HEK293 (cell line): ENCODE results near the gene LAMTOR3.

ENCODE experiments used
- CTCF ChIA-PET: fragments of 350-600 bp; formaldehyde crosslinking; extraction: SDS; loops from one replicate; lab custom pipeline; 2021; ENCODE audit warnings: antibody characterized with exemption; lab: Yijun Ruan, JAX
- POLR2A ChIA-PET: fragments of 300-600 bp; formaldehyde crosslinking; extraction: SDS; loops from one replicate; lab custom pipeline; 2020; ENCODE audit warnings: antibody characterized with exemption, inconsistent platforms; lab: Yijun Ruan, JAX
- H3K27ac ChIP-seq: fragments of 200-500 bp; sonication (Bioruptor generic); 2 replicates; pipeline ENCODE4 v1.5.1; 2014; ENCODE audit warnings: low read depth, low read length, control low read depth, inconsistent platforms; ENCODE audit errors: extremely low read depth
- H3K36me3 ChIP-seq, 2 experiments: fragments of 200-500 bp in 1 of 2; sonication (Bioruptor generic) in 1 of 2; 1 replicate in 1 of 2; 2 replicates in 1 of 2; pipeline ENCODE4 v1.5.1; 2014 to 2017; ENCODE audit warnings: inconsistent platforms in 2 of 2, low read length in 2 of 2; ENCODE audit not compliant: control insufficient read depth in 2 of 2, insufficient read depth in 1 of 2
- H3K4me1 ChIP-seq: fragments of 200-500 bp; sonication (Bioruptor generic); 2 replicates; pipeline ENCODE4 v1.5.1; 2014; ENCODE audit warnings: mild to moderate bottlenecking, low read length, inconsistent platforms; ENCODE audit not compliant: control insufficient read depth, insufficient read depth
- H3K4me3 ChIP-seq: 2 replicates; pipeline ENCODE4 v1.5.1; 2011; ENCODE audit warnings: low read depth, mild to moderate bottlenecking, control low read depth, low read length, moderate library complexity
- H3K9me3 ChIP-seq: fragments of 200-500 bp; sonication (Bioruptor generic); 2 replicates; pipeline ENCODE4 v1.5.1; 2014; ENCODE audit warnings: low read depth, low read length, inconsistent platforms; ENCODE audit not compliant: control insufficient read depth, insufficient read depth
- GLIS1 ChIP-seq: fragments of 450-650 bp; formaldehyde crosslinking; IDR thresholded peaks from 2 replicates; pipeline ENCODE4 v1.5.1; 2016; ENCODE audit warnings: missing biosample characterization, missing genetic modification characterization
- KLF1 ChIP-seq: fragments of 450-650 bp; formaldehyde crosslinking; IDR thresholded peaks from 2 replicates; pipeline ENCODE4 v1.5.1; 2016; ENCODE audit warnings: missing biosample characterization, missing genetic modification characterization
- SCRT2 ChIP-seq: fragments of 450-650 bp; formaldehyde crosslinking; IDR thresholded peaks from 2 replicates; pipeline ENCODE4 v1.5.1; 2016; ENCODE audit warnings: missing biosample characterization, missing genetic modification characterization
- TRIM28 ChIP-seq: IDR thresholded peaks from 2 replicates; pipeline ENCODE4 v1.6.1; 2011; ENCODE audit warnings: low read length, control low read depth, borderline replicate concordance
- ZBTB17 ChIP-seq: fragments of 450-650 bp; formaldehyde crosslinking; IDR thresholded peaks from 2 replicates; pipeline ENCODE4 v1.5.1; 2016; ENCODE audit warnings: missing biosample characterization, missing genetic modification characterization
- ZFP37 ChIP-seq: fragments of 450-650 bp; formaldehyde crosslinking; IDR thresholded peaks from 2 replicates; pipeline ENCODE4 v1.5.1; 2016; ENCODE audit warnings: missing biosample characterization, missing genetic modification characterization
- ZFP41 ChIP-seq: fragments of 450-650 bp; formaldehyde crosslinking; IDR thresholded peaks from 2 replicates; pipeline ENCODE4 v1.5.1; 2016; ENCODE audit warnings: missing biosample characterization, missing genetic modification characterization, borderline replicate concordance
- ZNF132 ChIP-seq: fragments of 450-650 bp; formaldehyde crosslinking; IDR thresholded peaks from 2 replicates; pipeline ENCODE4 v1.5.1; 2017; ENCODE audit warnings: missing biosample characterization, missing genetic modification characterization, borderline replicate concordance
- ZNF274 ChIP-seq, 2 experiments: fragments of 200-500 bp in 1 of 2; fragments of 450-650 bp in 1 of 2; sonication (Bioruptor generic) in 1 of 2; formaldehyde crosslinking in 1 of 2; IDR thresholded peaks; 2 replicates each; pipeline versions ENCODE4 v1.5.1 to v1.6.1; 2014 to 2016; ENCODE audit warnings: borderline replicate concordance in 1 of 2, inconsistent platforms in 1 of 2, low read length in 1 of 2, missing biosample characterization in 1 of 2, missing genetic modification characterization in 1 of 2
- ZNF48 ChIP-seq: fragments of 450-650 bp; formaldehyde crosslinking; IDR thresholded peaks from 2 replicates; pipeline ENCODE4 v1.5.1; 2016; ENCODE audit warnings: missing biosample characterization, missing genetic modification characterization
- ZNF624 ChIP-seq: fragments of 450-650 bp; formaldehyde crosslinking; IDR thresholded peaks from 2 replicates; pipeline ENCODE4 v1.5.1; 2017; ENCODE audit warnings: missing biosample characterization, missing genetic modification characterization
- ZNF626 ChIP-seq: fragments of 450-650 bp; sonication (Bioruptor Pico); formaldehyde crosslinking; IDR thresholded peaks from 2 replicates; pipeline ENCODE4 v1.5.1; 2018; ENCODE audit warnings: missing biosample characterization, missing genetic modification characterization, inconsistent platforms
- ZNF629 ChIP-seq: fragments of 450-650 bp; formaldehyde crosslinking; IDR thresholded peaks from 2 replicates; pipeline ENCODE4 v1.5.1; 2017; ENCODE audit warnings: missing biosample characterization, missing genetic modification characterization
- ZNF830 ChIP-seq: fragments of 450-650 bp; IDR thresholded peaks from 2 replicates; pipeline ENCODE4 v1.5.0; 2018; ENCODE audit warnings: missing biosample characterization, missing genetic modification characterization, low read depth, mild to moderate bottlenecking, moderate library complexity
- ZXDB ChIP-seq: fragments of 450-650 bp; formaldehyde crosslinking; IDR thresholded peaks from 2 replicates; pipeline ENCODE4 v1.5.1; 2016; ENCODE audit warnings: missing biosample characterization, missing genetic modification characterization
- TF ChIP-seq, protein P1 (sequence below): fragments of 450-650 bp; formaldehyde crosslinking; IDR thresholded peaks from 2 replicates; pipeline ENCODE4 v1.5.1; 2016; ENCODE audit warnings: missing biosample characterization, missing genetic modification characterization
- TF ChIP-seq, protein P2 (sequence below): fragments of 450-650 bp; formaldehyde crosslinking; IDR thresholded peaks from 2 replicates; pipeline ENCODE4 v1.5.1; 2017; ENCODE audit warnings: missing biosample characterization, missing genetic modification characterization
- TF ChIP-seq, protein P3 (sequence below): fragments of 450-650 bp; formaldehyde crosslinking; IDR thresholded peaks from 2 replicates; pipeline ENCODE4 v1.5.1; 2016; ENCODE audit warnings: missing biosample characterization, missing genetic modification characterization
- TF ChIP-seq, protein P4 (sequence below): fragments of 450-650 bp; formaldehyde crosslinking; IDR thresholded peaks from 2 replicates; pipeline ENCODE4 v1.5.1; 2016; ENCODE audit warnings: missing biosample characterization, missing genetic modification characterization
- TF ChIP-seq, protein P5 (sequence below): IDR thresholded peaks from 2 replicates; pipeline ENCODE4 v1.6.1; 2011; ENCODE audit warnings: mild to moderate bottlenecking, low read depth, low read length, borderline replicate concordance
- TF ChIP-seq, protein P6 (sequence below): fragments of 450-650 bp; formaldehyde crosslinking; IDR thresholded peaks from 2 replicates; pipeline ENCODE4; 2016; ENCODE audit warnings: missing biosample characterization, missing genetic modification characterization
- TF ChIP-seq, protein P7 (sequence below): fragments of 450-650 bp; formaldehyde crosslinking; IDR thresholded peaks from 2 replicates; pipeline ENCODE4 v1.5.1; 2017; ENCODE audit warnings: missing biosample characterization, missing genetic modification characterization

The LAMTOR3 gene

DNA sequence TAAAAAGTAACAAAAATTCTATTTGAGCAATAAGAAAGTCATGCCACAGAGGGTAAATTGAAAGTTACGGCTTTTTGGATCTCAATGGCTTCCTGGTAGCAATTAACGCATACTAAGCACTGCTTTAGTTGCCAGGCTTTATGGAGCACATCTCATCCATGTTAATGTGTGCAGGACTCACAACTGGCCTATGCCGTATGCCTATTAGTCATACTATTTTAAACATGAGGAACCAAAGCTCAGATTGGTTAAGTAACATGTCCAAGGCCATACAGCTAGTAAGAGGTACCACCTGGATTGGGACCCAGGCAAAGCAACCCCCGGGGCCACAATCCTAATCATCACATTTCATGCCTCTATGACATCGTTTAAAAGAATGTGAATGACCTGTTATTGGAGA lies 60.5 kb downstream of the LAMTOR3 start (continued):
- no peak for TF ChIP-seq ZNF274 (IDR thresholded peaks at IDR 0.05; ENCODE audit: low read length)
- no peak for TF ChIP-seq ZNF274 (tag by site-specific recombination; IDR thresholded peaks at IDR 0.05; ENCODE audit: borderline replicate concordance)

DNA sequence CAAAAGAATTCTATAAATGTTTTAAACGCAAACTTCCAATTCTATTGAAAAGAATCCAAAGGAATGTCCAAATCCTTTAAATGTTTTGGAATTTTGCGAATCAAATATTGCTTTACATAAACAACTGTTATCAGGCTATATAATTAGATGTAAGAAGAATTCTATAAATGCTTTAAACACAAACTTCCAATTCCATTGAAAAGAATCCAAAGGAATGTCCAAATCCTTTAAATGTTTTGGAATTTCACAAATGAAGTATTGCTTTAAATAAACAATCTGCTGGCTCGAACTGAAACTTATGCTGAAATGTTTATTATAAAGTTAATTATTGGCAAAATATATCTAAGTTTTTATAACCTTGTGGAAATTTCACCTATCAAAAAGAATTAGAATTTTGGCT lies 61.5 kb downstream of the LAMTOR3 start:
- ChIA-PET POLR2A (no interaction called here), CTCF (no interaction called here)
- Histone ChIP-seq H3K36me3 (no peaks in the 10 kb centered on the region), H3K27ac (no peak overlapping the region), H3K4me3 (no peak overlapping the region), H3K9me3 (no peaks in the 10 kb centered on the region), H3K4me1 (no peaks in the 10 kb centered on the region)
- no peak for TF ChIP-seq ZBTB17 (tag by site-specific recombination)
- TF ChIP-seq GLIS1 (tag by site-specific recombination): no peak
- TF ChIP-seq, protein P1, sequence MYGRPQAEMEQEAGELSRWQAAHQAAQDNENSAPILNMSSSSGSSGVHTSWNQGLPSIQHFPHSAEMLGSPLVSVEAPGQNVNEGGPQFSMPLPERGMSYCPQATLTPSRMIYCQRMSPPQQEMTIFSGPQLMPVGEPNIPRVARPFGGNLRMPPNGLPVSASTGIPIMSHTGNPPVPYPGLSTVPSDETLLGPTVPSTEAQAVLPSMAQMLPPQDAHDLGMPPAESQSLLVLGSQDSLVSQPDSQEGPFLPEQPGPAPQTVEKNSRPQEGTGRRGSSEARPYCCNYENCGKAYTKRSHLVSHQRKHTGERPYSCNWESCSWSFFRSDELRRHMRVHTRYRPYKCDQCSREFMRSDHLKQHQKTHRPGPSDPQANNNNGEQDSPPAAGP (tag by site-specific recombination): no peak
- TF ChIP-seq, protein P2, sequence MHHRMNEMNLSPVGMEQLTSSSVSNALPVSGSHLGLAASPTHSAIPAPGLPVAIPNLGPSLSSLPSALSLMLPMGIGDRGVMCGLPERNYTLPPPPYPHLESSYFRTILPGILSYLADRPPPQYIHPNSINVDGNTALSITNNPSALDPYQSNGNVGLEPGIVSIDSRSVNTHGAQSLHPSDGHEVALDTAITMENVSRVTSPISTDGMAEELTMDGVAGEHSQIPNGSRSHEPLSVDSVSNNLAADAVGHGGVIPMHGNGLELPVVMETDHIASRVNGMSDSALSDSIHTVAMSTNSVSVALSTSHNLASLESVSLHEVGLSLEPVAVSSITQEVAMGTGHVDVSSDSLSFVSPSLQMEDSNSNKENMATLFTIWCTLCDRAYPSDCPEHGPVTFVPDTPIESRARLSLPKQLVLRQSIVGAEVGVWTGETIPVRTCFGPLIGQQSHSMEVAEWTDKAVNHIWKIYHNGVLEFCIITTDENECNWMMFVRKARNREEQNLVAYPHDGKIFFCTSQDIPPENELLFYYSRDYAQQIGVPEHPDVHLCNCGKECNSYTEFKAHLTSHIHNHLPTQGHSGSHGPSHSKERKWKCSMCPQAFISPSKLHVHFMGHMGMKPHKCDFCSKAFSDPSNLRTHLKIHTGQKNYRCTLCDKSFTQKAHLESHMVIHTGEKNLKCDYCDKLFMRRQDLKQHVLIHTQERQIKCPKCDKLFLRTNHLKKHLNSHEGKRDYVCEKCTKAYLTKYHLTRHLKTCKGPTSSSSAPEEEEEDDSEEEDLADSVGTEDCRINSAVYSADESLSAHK (tag by site-specific recombination): no peak
- TF ChIP-seq, protein P3, sequence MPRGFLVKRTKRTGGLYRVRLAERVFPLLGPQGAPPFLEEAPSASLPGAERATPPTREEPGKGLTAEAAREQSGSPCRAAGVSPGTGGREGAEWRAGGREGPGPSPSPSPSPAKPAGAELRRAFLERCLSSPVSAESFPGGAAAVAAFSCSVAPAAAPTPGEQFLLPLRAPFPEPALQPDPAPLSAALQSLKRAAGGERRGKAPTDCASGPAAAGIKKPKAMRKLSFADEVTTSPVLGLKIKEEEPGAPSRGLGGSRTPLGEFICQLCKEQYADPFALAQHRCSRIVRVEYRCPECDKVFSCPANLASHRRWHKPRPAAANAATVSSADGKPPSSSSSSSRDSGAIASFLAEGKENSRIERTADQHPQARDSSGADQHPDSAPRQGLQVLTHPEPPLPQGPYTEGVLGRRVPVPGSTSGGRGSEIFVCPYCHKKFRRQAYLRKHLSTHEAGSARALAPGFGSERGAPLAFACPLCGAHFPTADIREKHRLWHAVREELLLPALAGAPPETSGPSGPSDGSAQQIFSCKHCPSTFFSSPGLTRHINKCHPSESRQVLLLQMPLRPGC: no peak
- no peak for TF ChIP-seq KLF1 (tag by site-specific recombination)
- no peak for TF ChIP-seq ZNF48
- no peak for TF ChIP-seq ZNF626

DNA sequence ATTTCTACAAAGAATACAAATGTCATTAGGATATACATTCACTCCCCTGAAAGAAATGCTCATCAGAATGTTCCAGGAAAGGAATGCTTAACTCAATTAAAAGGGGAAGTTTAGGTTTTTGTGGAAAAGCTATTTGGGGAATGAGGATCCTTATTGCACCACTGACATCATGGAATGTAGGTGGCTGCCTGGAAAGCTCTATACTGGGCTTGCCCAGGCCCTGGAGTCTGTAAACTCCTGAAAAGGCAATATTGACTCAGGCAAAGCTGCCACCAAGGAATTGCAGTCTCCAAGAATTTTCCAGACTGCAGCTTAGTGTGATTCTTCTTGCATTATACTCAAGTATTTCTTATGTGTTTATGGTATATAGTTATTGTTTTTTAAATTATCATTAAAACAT lies 61.9 kb downstream of the LAMTOR3 start:
- ChIA-PET CTCF (no interaction called here), POLR2A (no interaction called here)
- Histone ChIP-seq H3K27ac (no peak overlapping the region), H3K4me1 (no peaks in the 10 kb centered on the region), H3K36me3 (no peaks in the 10 kb centered on the region), H3K9me3 (no peaks in the 10 kb centered on the region), H3K4me3 (no peak overlapping the region)
- TF ChIP-seq, protein P4, sequence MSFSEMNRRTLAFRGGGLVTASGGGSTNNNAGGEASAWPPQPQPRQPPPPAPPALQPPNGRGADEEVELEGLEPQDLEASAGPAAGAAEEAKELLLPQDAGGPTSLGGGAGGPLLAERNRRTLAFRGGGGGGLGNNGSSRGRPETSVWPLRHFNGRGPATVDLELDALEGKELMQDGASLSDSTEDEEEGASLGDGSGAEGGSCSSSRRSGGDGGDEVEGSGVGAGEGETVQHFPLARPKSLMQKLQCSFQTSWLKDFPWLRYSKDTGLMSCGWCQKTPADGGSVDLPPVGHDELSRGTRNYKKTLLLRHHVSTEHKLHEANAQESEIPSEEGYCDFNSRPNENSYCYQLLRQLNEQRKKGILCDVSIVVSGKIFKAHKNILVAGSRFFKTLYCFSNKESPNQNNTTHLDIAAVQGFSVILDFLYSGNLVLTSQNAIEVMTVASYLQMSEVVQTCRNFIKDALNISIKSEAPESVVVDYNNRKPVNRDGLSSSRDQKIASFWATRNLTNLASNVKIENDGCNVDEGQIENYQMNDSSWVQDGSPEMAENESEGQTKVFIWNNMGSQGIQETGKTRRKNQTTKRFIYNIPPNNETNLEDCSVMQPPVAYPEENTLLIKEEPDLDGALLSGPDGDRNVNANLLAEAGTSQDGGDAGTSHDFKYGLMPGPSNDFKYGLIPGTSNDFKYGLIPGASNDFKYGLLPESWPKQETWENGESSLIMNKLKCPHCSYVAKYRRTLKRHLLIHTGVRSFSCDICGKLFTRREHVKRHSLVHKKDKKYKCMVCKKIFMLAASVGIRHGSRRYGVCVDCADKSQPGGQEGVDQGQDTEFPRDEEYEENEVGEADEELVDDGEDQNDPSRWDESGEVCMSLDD (tag by site-specific recombination): no peak
- TF ChIP-seq ZNF629 (tag by site-specific recombination) (no peak), ZFP37 (tag by site-specific recombination) (no peak), SCRT2 (tag by site-specific recombination) (no peak), TRIM28 (no peak), ZNF48 (no peak), ZNF830 (tag by site-specific recombination) (no peak), ZFP41 (tag by site-specific recombination) (no peak), ZNF132 (no peak), ZNF624 (tag by site-specific recombination) (no peak), ZXDB (no peak)
- TF ChIP-seq, protein P5, sequence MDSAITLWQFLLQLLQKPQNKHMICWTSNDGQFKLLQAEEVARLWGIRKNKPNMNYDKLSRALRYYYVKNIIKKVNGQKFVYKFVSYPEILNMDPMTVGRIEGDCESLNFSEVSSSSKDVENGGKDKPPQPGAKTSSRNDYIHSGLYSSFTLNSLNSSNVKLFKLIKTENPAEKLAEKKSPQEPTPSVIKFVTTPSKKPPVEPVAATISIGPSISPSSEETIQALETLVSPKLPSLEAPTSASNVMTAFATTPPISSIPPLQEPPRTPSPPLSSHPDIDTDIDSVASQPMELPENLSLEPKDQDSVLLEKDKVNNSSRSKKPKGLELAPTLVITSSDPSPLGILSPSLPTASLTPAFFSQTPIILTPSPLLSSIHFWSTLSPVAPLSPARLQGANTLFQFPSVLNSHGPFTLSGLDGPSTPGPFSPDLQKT: no peak
- TF ChIP-seq, protein P6, sequence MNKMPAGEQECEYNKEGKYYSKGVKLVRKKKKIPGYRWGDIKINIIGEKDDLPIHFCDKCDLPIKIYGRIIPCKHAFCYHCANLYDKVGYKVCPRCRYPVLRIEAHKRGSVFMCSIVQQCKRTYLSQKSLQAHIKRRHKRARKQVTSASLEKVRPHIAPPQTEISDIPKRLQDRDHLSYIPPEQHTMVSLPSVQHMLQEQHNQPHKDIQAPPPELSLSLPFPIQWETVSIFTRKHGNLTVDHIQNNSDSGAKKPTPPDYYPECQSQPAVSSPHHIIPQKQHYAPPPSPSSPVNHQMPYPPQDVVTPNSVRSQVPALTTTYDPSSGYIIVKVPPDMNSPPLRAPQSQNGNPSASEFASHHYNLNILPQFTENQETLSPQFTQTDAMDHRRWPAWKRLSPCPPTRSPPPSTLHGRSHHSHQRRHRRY (tag by site-specific recombination): no peak
- TF ChIP-seq, protein P7, sequence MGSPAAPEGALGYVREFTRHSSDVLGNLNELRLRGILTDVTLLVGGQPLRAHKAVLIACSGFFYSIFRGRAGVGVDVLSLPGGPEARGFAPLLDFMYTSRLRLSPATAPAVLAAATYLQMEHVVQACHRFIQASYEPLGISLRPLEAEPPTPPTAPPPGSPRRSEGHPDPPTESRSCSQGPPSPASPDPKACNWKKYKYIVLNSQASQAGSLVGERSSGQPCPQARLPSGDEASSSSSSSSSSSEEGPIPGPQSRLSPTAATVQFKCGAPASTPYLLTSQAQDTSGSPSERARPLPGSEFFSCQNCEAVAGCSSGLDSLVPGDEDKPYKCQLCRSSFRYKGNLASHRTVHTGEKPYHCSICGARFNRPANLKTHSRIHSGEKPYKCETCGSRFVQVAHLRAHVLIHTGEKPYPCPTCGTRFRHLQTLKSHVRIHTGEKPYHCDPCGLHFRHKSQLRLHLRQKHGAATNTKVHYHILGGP (tag by site-specific recombination): no peak
